HG02938 (cell line): ENCODE measurements around the gene AGO4.

Source experiments
- ATAC-seq: cut with Tn5 transposase; IDR thresholded peaks from one replicate; pipeline ENCODE4 v1.9.1; 2021; ENCODE audit warnings: mild to moderate bottlenecking, moderate library complexity; ENCODE audit not compliant: unreplicated experiment

The AGO4 gene

GRCh38 chr1:35894183-35894582 is 86.4 kb downstream of the AGO4 start:
- ATAC-seq, result peak; percentile 56

DNA sequence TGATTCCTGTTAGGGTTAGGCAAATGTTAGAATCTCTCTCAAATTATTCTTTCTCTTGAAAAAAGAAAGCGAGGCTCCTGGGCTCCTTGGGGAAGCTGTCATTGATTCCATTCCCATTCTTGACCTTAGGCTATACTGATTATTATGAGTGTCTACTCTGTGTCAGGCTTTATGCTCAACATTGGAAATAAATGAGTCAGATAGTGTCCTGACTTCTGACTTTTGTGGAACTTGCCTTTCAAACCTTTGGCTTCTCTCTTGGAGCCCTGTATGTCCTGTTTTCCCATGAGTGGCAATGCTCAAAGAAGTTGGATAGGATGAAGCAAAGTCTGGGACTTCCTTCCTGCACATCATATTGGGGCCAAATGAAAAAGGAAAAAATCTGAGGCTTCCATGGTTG is 86.8 kb downstream of the AGO4 start:
- ATAC-seq, result no peak

- ATAC-seq, result no peak
Observed at GRCh38 chr1:35899941-35900340, 92.1 kb downstream of the AGO4 start.

DNA sequence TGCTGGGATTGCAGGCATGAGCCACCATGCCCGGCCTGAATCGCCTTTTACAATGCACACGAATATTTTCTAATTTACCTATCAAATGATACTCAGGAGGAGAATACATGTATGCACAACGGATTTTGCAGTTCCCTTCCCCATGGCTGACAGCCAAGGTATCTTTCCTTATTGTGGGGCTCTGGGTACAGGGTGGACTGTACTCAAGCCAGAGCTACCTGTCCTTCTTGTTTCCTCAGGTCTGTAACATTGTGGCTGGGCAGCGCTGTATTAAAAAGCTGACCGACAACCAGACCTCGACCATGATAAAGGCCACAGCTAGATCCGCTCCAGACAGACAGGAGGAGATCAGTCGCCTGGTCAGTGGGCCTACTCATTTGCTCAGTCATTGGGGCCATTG is 93.4 kb downstream of the AGO4 start:
- no peak for ATAC-seq

DNA sequence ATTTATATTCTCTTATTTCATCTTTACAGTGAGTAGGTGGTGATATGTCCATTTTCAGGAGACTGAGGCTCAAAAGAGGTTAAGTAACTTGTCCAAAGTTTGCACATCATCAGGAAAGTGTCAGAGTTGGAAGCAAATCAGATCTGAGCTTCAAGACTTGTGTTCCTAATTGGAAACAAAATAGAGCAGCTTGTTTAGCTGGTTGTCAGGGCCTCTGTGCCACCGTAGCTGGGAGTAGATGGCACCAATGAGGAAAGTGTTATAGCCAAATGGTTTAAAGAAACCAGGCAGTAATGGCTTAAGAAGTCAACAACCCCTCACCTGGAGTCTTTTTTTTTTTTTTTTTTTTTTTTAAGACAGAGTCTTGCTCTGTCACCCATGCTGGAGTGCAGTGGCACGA is 94.9 kb downstream of the AGO4 start:
- no peak for ATAC-seq
